Thyroid gland (tissue), 4 donors: ENCODE data around the gene IL31RA. TPM values are rescaled to one million over a fixed set of nuclear protein-coding genes. Genes with fewer than 3 reads are reported as not detected.

Experiments
- DNase-seq, 2 donors: peaks; one replicate each; pipeline ENCODE4 v3.0.0-alpha.2; 2019
- H3K27ac ChIP-seq, 3 donors: fragments of 200-600 bp; sonication (generic); 1 replicate in 2 of 3; 2 replicates in 1 of 3; pipeline ENCODE4 v1.5.1; 2016 to 2019; ENCODE audit warnings: mild to moderate bottlenecking in 1 of 3, moderate library complexity in 1 of 3
- H3K27me3 ChIP-seq: fragments of 200-600 bp; sonication (generic); one replicate; pipeline ENCODE4 v1.5.1; 2019
- H3K36me3 ChIP-seq, 2 donors: fragments of 200-600 bp; sonication (generic); one replicate each; pipeline ENCODE4 v1.5.1; 2016 to 2019
- H3K4me1 ChIP-seq, 2 donors: fragments of 200-600 bp; sonication (generic); one replicate each; pipeline ENCODE4 v1.5.1; 2017 to 2019
- H3K4me3 ChIP-seq, 3 donors: fragments of 200-600 bp; sonication (generic); replicated peaks in 1 of 3; 1 replicate in 2 of 3; 2 replicates in 1 of 3; pipeline ENCODE4 v1.5.1; 2016; ENCODE audit warnings: mild to moderate bottlenecking in 1 of 3
- H3K9me3 ChIP-seq: fragments of 200-600 bp; sonication (generic); one replicate; pipeline ENCODE4 v1.5.1; 2017
- CTCF ChIP-seq, 6 experiments: fragments of 200-600 bp in 3 of 6; fragments of 450-650 bp in 3 of 6; sonication (generic) in 3 of 6; IDR thresholded peaks; one replicate each; pipeline ENCODE4 v1.5.1; 2016 to 2019; ENCODE audit warnings: antibody characterized with exemption in 6 of 6, mild to moderate bottlenecking in 2 of 6, inconsistent platforms in 1 of 6, moderate library complexity in 1 of 6
- POLR2A ChIP-seq, 2 donors: fragments of 450-650 bp; IDR thresholded peaks; one replicate each; pipeline ENCODE4 v1.6.1; 2017; ENCODE audit warnings: antibody characterized with exemption in 2 of 2, mild to moderate bottlenecking in 2 of 2, moderate library complexity in 1 of 2
- WGBS, 2 donors: methylation state at CpG; one replicate each; pipeline ENCODE4 v1.1.5; 2017; 5-methylcytosine and 5-hydroxymethylcytosine counted together
- intact Hi-C: fragments of 100-400 bp; cut with DNase I; formaldehyde crosslinking; loops from one replicate; pipeline ENCODE4 v1.15.1; 2023
- total RNA-seq, 4 donors: library from RNA; depleted of rRNA; stranded (reverse); fragments of >200 nt; gene quantifications; one replicate each; pipeline ENCODE4 v1.2.3, GENCODE V29; 2016

IL31RA gene
- total RNA-seq, 4 donors from 2014 or later: not detected

GRCh38 chr5:55894135-55894534 is 43.0 kb downstream of the IL31RA start:
- no peak overlapping the region for H3K4me3 ChIP-seq
- DNase-seq: no peak
- no peaks in the 10 kb centered on the region for H3K36me3 ChIP-seq
- H3K9me3 ChIP-seq: no peaks in the 10 kb centered on the region
- H3K4me1 ChIP-seq: no peaks in the 10 kb centered on the region
- H3K27me3 ChIP-seq: no peaks in the 10 kb centered on the region
- WGBS, 2 donors: 57 to 86% methylated on average over 3 of the region's 3 CpGs
- intact Hi-C loops: no loop called here
- no peak overlapping the region for H3K27ac ChIP-seq
- TF ChIP-seq POLR2A (IDR thresholded peaks at IDR 0.05): no peak
- no peak for TF ChIP-seq CTCF (IDR thresholded peaks at IDR 0.05)

- no peak overlapping the region for H3K4me3 ChIP-seq
- no peaks in the 10 kb centered on the region for H3K4me1 ChIP-seq
- 88 to 94% methylated on average over 3 of the region's 3 CpGs for WGBS, 2 donors
- TF ChIP-seq CTCF (IDR thresholded peaks at IDR 0.05) (no peak), POLR2A (IDR thresholded peaks at IDR 0.05) (no peak)
- no peaks in the 10 kb centered on the region for H3K9me3 ChIP-seq
- intact Hi-C loops: no loop called here
- no peak for DNase-seq
- H3K36me3 ChIP-seq: no peaks in the 10 kb centered on the region
- H3K27ac ChIP-seq: no peak overlapping the region
- H3K27me3 ChIP-seq: no peaks in the 10 kb centered on the region
Observed at GRCh38 chr5:55895346-55895745, 44.2 kb downstream of the IL31RA start.

GRCh38 chr5:55896238-55896637 is 45.1 kb downstream of the IL31RA start:
- intact Hi-C loops: no loop called here
- H3K36me3 ChIP-seq: no peaks in the 10 kb centered on the region
- TF ChIP-seq POLR2A (IDR thresholded peaks at IDR 0.05) (no peak), CTCF (IDR thresholded peaks at IDR 0.05) (no peak)
- no peak for DNase-seq
- H3K27me3 ChIP-seq: no peaks in the 10 kb centered on the region
- no peaks in the 10 kb centered on the region for H3K4me1 ChIP-seq
- H3K9me3 ChIP-seq: no peaks in the 10 kb centered on the region
- H3K27ac ChIP-seq: no peak overlapping the region
- no peak overlapping the region for H3K4me3 ChIP-seq
- 94 to 100% methylated on average over 2 of the region's 2 CpGs for WGBS, 2 donors

- WGBS, 2 donors: 25 to 39% methylated on average over 2 of the region's 2 CpGs
- no peaks in the 10 kb centered on the region for H3K36me3 ChIP-seq
- peak; percentile 33 to 46 for DNase-seq
- H3K9me3 ChIP-seq: no peaks in the 10 kb centered on the region
- no peaks in the 10 kb centered on the region for H3K27me3 ChIP-seq
- no peak overlapping the region for H3K27ac ChIP-seq
- H3K4me3 ChIP-seq: no peak overlapping the region
- H3K4me1 ChIP-seq: no peaks in the 10 kb centered on the region
- intact Hi-C loops: no loop called here
- TF ChIP-seq CTCF (IDR thresholded peaks at IDR 0.05) (no peak), POLR2A (IDR thresholded peaks at IDR 0.05) (no peak)
Observed at GRCh38 chr5:55896663-55897062, 45.5 kb downstream of the IL31RA start.

- H3K36me3 ChIP-seq: no peaks in the 10 kb centered on the region
- WGBS, 2 donors: 79 to 81% methylated on average over 8 of the region's 8 CpGs
- no peaks in the 10 kb centered on the region for H3K9me3 ChIP-seq
- no peaks in the 10 kb centered on the region for H3K27me3 ChIP-seq
- H3K27ac ChIP-seq: no peak overlapping the region
- no peak for TF ChIP-seq CTCF (IDR thresholded peaks at IDR 0.05)
- no peak for TF ChIP-seq POLR2A (IDR thresholded peaks at IDR 0.05)
- no peak for DNase-seq
- no peak overlapping the region for H3K4me3 ChIP-seq
- H3K4me1 ChIP-seq: no peaks in the 10 kb centered on the region
- intact Hi-C loops: no loop called here
Observed at GRCh38 chr5:55897206-55897894, 46.2 kb downstream of the IL31RA start.
